Panc1 (cell line): ENCODE data around the gene DESI1. TPM values are rescaled to one million over a fixed set of nuclear protein-coding genes. Genes with fewer than 3 reads are reported as not detected.

ENCODE experiments used
- ATAC-seq: fragments of 200-7000 bp; cut with Tn5 transposase; 2 replicates; pipeline ENCODE4 v1.9.1; 2020; ENCODE audit warnings: mild to moderate bottlenecking, moderate library complexity
- BruUV-seq: library from RNA; stranded (reverse); fragments of 400-500 nt; replicated peaks from 2 replicates; lab custom pipeline; 2021; lab: Mats Ljungman, UMichigan
- CTCF ChIA-PET: fragments of 300-600 bp; sonication (Branson Sonifier 250); formaldehyde crosslinking; loops from one replicate; lab custom pipeline; 2022; ENCODE audit warnings: antibody characterized with exemption; lab: Charles Lee
- POLR2A ChIA-PET: fragments of 300-600 bp; sonication (Branson Sonifier 250); formaldehyde crosslinking; loops from one replicate; lab custom pipeline; 2022; ENCODE audit warnings: antibody characterized with exemption; lab: Charles Lee
- DNase-seq: peaks from one replicate; pipeline ENCODE4 v3.0.0-alpha.2; 2010; ENCODE audit warnings: low read depth, low spot score
- H3K27ac ChIP-seq: 2 replicates; pipeline ENCODE4 v1.5.1; 2011; ENCODE audit warnings: mild to moderate bottlenecking, low read length, inconsistent platforms
- H3K27me3 ChIP-seq: fragments of 200-500 bp; sonication (Bioruptor generic); 2 replicates; pipeline ENCODE4 v1.6.0; 2014; ENCODE audit warnings: low read length, inconsistent platforms; ENCODE audit not compliant: control insufficient read depth, insufficient read depth
- H3K36me3 ChIP-seq: fragments of 200-500 bp; sonication (Bioruptor generic); 2 replicates; pipeline ENCODE4 v1.5.1; 2014; ENCODE audit warnings: inconsistent platforms, mild to moderate bottlenecking, low read length, moderate library complexity; ENCODE audit not compliant: control insufficient read depth, insufficient read depth
- H3K4me1 ChIP-seq: 2 replicates; pipeline ENCODE4 v1.5.1; 2011; ENCODE audit warnings: inconsistent platforms, mild to moderate bottlenecking, low read length, moderate library complexity; ENCODE audit not compliant: control insufficient read depth, insufficient read depth
- H3K4me3 ChIP-seq, 2 experiments: 2 replicates each; pipeline ENCODE4 v1.5.1; 2011 to 2012; ENCODE audit warnings: low read depth in 2 of 2, low read length in 2 of 2, mild to moderate bottlenecking in 2 of 2, inconsistent platforms in 1 of 2, moderate library complexity in 1 of 2
- H3K9me3 ChIP-seq: fragments of 200-500 bp; sonication (Bioruptor generic); 2 replicates; pipeline ENCODE4 v1.5.1; 2014; ENCODE audit warnings: low read depth, mild to moderate bottlenecking, inconsistent platforms, low read length, moderate library complexity; ENCODE audit not compliant: control insufficient read depth, insufficient read depth
- POLR2AphosphoS5 ChIP-seq: IDR thresholded peaks from 2 replicates; pipeline ENCODE4 v1.6.1; 2012; ENCODE audit warnings: mild to moderate bottlenecking, low read depth, low read length, moderate library complexity
- SIN3A ChIP-seq: IDR thresholded peaks from 2 replicates; pipeline ENCODE4 v1.6.1; 2012; ENCODE audit warnings: low read depth, mild to moderate bottlenecking, low read length, moderate library complexity, borderline replicate concordance; ENCODE audit not compliant: insufficient read depth
- TCF7L2 ChIP-seq: IDR thresholded peaks from 2 replicates; pipeline ENCODE4 v1.6.1; 2011; ENCODE audit warnings: mild to moderate bottlenecking, low read depth, low read length, inconsistent platforms
- in situ Hi-C: cut with HindIII; loops from 2 replicates; pipeline ENCODE4 v1.10.0; 2016; ENCODE audit warnings: low sequenced_read_pairs, low pct_unique_long_range_greater_than_20kb
- intact Hi-C: fragments of 100-400 bp; cut with micrococcal nuclease; formaldehyde crosslinking; loops from one replicate; pipeline ENCODE4 v1.10.0; 2022; ENCODE audit not compliant: unreplicated experiment
- total RNA-seq: library from RNA; stranded (reverse); gene quantifications from one replicate; pipeline ENCODE4 v1.2.1, GENCODE V29; 2021; ENCODE audit not compliant: unreplicated experiment
- TF ChIP-seq, protein P1 (sequence below): fragments of 450-650 bp; IDR thresholded peaks from 2 replicates; pipeline ENCODE4 v1.5.1; 2017; ENCODE audit warnings: mild to moderate bottlenecking
- TF ChIP-seq, protein P2 (sequence below), 2 experiments: IDR thresholded peaks; 2 replicates each; pipeline ENCODE4 v1.6.1; 2011 to 2012; ENCODE audit warnings: low read depth in 2 of 2, control low read depth in 1 of 2, low read length in 1 of 2, mild to moderate bottlenecking in 1 of 2, moderate library complexity in 1 of 2; ENCODE audit not compliant: insufficient read depth in 1 of 2

The DESI1 gene
- total RNA-seq, 1 experiment from 2014 or later, result 33.5 TPM

DNA sequence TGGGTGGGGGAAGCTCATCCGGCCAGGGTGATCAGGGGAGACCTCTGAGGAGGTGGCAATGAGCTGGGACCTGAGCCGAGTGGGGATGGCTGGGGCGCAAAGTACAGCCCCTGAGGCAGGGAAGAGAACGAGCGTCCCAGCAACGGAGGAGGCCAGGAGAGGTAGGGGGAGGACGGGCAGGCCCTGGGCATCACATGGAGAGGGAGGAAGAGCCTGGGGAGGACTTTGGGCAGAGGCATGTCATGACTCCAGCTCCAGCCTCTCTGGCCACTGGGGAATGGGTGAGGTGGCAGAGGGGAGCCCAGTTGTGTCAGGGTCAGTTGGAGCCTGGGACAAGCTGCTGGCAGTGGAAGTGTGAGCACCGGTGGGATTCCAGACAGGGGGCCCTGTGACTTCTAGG lies 42.7 kb downstream of the DESI1 start:
- in situ Hi-C loops (no loop called here), intact Hi-C loops (no loop called here)
- Histone ChIP-seq H3K27ac (no peak overlapping the region), H3K36me3 (no peaks in the 10 kb centered on the region), H3K4me1 (no peaks in the 10 kb centered on the region; the same call in 1 of the 2 replicates), H3K27me3 (no peaks in the 10 kb centered on the region), H3K9me3 (no peaks in the 10 kb centered on the region), H3K4me3 (no peak overlapping the region)
- DNase-seq, result no peak
- POLR2A ChIA-PET, result no interaction called here
- CTCF ChIA-PET, result interaction anchor here (1.3 kb wide), 1 partner anchor 10 kb away, joined by 3 read pairs; no protein-coding TSS in a partner anchor
- TF ChIP-seq SIN3A, result no peak
- no peak for ATAC-seq
- no TSS peak for BruUV-seq

DNA sequence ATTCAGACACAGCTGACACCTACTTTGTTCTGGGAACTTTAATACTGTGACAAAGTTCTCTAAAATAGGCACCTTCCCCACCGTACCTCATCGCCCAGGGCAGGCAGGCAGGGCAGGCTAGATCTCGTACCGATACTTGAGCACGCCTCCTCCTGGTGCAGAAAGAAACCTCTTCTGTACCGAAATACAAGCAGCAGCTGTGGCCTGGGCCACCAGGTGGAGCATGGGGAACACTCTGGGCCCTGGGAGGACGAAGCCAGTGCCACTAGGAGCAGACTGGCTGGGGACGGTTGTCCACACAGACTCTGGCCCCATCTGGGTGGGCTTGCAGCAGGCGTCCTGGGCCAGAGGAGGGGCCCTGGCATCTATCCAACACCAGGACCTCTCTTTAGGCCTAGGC lies 44.0 kb downstream of the DESI1 start:
- ChIA-PET POLR2A (interaction anchor here (0.6 kb wide), 1 partner anchor 46 kb away, joined by 4 read pairs; no protein-coding TSS in a partner anchor), CTCF (interaction anchor here (0.6 to 1.6 kb wide), 6 partner anchors 9 to 66 kb away, joined by 3 to 9 read pairs (median 6); partner anchors contain the start of gene PMM1)
- Histone ChIP-seq H3K27ac (no peak overlapping the region), H3K36me3 (no peaks in the 10 kb centered on the region), H3K9me3 (no peaks in the 10 kb centered on the region), H3K4me3 (no peak overlapping the region), H3K27me3 (no peaks in the 10 kb centered on the region), H3K4me1 (no peaks in the 10 kb centered on the region; the same call in 1 of the 2 replicates)
- BruUV-seq, result no TSS peak
- ATAC-seq, result peak; percentile 90
- intact Hi-C loops, result no loop called here
- in situ Hi-C loops, result no loop called here
- TF ChIP-seq, protein P1, sequence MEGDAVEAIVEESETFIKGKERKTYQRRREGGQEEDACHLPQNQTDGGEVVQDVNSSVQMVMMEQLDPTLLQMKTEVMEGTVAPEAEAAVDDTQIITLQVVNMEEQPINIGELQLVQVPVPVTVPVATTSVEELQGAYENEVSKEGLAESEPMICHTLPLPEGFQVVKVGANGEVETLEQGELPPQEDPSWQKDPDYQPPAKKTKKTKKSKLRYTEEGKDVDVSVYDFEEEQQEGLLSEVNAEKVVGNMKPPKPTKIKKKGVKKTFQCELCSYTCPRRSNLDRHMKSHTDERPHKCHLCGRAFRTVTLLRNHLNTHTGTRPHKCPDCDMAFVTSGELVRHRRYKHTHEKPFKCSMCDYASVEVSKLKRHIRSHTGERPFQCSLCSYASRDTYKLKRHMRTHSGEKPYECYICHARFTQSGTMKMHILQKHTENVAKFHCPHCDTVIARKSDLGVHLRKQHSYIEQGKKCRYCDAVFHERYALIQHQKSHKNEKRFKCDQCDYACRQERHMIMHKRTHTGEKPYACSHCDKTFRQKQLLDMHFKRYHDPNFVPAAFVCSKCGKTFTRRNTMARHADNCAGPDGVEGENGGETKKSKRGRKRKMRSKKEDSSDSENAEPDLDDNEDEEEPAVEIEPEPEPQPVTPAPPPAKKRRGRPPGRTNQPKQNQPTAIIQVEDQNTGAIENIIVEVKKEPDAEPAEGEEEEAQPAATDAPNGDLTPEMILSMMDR, result peak; percentile 92
- TF ChIP-seq SIN3A, result no peak
- no peak for DNase-seq

DNA sequence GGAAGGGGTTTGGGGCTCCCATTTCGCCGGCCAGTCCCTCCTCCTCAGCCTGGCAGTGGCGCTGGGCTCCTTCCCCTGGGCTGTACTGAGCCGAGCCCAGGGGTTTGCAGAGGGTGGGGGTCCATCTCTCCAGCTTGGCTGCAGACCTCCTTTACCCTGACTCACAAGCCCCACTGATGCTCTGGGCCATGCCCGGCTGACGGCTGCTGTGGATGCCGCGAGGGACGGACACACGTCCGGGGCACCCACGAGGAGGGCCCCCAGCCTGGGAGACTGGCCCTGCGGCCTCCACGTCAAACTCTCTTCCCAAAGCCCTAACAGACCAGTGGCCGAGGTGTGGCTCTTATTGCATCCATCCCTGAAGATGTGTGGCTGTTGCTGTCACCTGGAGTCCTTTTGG lies 45.3 kb downstream of the DESI1 start:
- in situ Hi-C loops, result no loop called here
- Histone ChIP-seq H3K9me3 (no peaks in the 10 kb centered on the region), H3K36me3 (no peaks in the 10 kb centered on the region), H3K27me3 (no peaks in the 10 kb centered on the region), H3K4me1 (no peaks in the 10 kb centered on the region; the same call in 1 of the 2 replicates), H3K4me3 (no peak overlapping the region), H3K27ac (no peak overlapping the region)
- intact Hi-C loops, result no loop called here
- CTCF ChIA-PET, result no interaction called here
- no peak for ATAC-seq
- DNase-seq, result no peak
- POLR2A ChIA-PET, result no interaction called here
- BruUV-seq, result no TSS peak
- TF ChIP-seq, protein P1, result no peak
- TF ChIP-seq, protein P2, sequence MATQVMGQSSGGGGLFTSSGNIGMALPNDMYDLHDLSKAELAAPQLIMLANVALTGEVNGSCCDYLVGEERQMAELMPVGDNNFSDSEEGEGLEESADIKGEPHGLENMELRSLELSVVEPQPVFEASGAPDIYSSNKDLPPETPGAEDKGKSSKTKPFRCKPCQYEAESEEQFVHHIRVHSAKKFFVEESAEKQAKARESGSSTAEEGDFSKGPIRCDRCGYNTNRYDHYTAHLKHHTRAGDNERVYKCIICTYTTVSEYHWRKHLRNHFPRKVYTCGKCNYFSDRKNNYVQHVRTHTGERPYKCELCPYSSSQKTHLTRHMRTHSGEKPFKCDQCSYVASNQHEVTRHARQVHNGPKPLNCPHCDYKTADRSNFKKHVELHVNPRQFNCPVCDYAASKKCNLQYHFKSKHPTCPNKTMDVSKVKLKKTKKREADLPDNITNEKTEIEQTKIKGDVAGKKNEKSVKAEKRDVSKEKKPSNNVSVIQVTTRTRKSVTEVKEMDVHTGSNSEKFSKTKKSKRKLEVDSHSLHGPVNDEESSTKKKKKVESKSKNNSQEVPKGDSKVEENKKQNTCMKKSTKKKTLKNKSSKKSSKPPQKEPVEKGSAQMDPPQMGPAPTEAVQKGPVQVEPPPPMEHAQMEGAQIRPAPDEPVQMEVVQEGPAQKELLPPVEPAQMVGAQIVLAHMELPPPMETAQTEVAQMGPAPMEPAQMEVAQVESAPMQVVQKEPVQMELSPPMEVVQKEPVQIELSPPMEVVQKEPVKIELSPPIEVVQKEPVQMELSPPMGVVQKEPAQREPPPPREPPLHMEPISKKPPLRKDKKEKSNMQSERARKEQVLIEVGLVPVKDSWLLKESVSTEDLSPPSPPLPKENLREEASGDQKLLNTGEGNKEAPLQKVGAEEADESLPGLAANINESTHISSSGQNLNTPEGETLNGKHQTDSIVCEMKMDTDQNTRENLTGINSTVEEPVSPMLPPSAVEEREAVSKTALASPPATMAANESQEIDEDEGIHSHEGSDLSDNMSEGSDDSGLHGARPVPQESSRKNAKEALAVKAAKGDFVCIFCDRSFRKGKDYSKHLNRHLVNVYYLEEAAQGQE (IDR thresholded peaks at IDR 0.05; ENCODE audit: insufficient read depth in 1 of 2, low read depth in 2 of 2, low read length in 1 of 2), result no peak
- TF ChIP-seq POLR2AphosphoS5 (no peak), SIN3A (no peak), TCF7L2 (no peak)
